Measurements from ENCODE around the gene BEGAIN. TPM values are rescaled to one million over a fixed set of nuclear protein-coding genes. Genes with fewer than 3 reads are reported as not detected.

BEGAIN gene
- total RNA-seq, 1 donor from 2014 or later = 1.6 TPM

- Mint-ChIP-seq H3K9me3 (ENCODE audit: unreplicated experiment) (no peaks in the 10 kb centered on the region), H3K27ac (ENCODE audit: unreplicated experiment) (peak overlapping the region; percentile 13), H3K36me3 (ENCODE audit: low read depth, unreplicated experiment) (no peaks in the 10 kb centered on the region), H3K4me3 (ENCODE audit: unreplicated experiment) (no peak overlapping the region), H3K4me1 (ENCODE audit: unreplicated experiment) (no peaks in the 10 kb centered on the region), H3K27me3 (ENCODE audit: unreplicated experiment) (peaks cover 7% of the 10 kb centered on the region)
- TF ChIP-seq CTCF (IDR thresholded peaks at IDR 0.05; ENCODE audit: unreplicated experiment) = no peak
- no peak for DNase-seq (ENCODE audit: low spot score)
Measured at GRCh38 chr14:100532154-100532861, 54.9 kb downstream of the BEGAIN start.

DNA sequence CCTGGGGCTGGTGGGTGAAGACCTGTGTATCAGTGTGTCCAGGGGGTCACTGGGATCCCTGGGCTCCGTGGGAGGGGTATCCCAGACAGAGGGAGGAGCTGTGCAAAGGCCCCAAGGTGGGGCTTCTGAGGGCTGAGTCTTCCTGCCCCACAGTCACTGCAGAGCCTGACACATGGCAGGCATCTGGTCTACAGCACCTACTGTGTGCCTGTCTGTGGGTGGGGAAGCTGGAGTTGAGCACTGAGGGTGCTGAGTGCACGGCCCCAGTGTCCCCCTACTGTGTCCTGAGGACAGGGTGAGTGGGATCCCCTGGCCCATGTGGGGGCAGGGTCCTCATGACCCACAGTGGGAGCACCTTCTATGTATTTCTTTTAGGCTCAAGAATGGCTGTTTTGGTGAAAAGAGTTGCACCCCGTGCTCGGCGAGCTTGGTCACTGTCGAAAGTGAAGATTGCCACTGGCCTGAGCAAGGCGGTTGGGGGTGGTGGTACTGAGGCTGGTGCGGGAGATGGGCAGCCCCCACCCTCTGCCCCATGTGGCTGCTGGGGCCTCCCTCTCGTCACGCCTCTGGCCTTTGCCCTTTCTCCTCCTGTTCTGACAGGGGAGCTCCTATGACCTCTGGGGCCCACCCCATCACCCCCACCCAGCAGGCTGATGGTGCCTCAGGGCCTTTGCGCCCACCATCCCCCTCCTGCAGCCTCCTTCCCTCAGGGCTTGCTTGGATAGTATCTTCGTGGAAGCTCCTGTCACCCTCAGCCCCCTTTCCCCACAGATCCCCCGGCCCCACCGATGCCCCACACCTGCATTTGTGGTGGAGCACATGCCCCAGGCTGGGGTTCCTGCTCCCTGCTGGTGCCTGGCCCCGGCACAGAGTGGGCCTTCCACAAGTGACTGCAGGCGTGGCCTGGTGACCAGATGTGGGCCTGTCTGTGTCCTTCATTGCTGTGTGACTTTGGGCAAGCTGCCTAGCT, 55.8 kb downstream of the BEGAIN start:
- no peak for TF ChIP-seq CTCF (IDR thresholded peaks at IDR 0.05; ENCODE audit: unreplicated experiment)
- peaks cover 7% of the 10 kb centered on the region for H3K27me3 Mint-ChIP-seq (ENCODE audit: unreplicated experiment)
- DNase-seq (ENCODE audit: low spot score) = no peak
- H3K9me3 Mint-ChIP-seq (ENCODE audit: unreplicated experiment) = no peaks in the 10 kb centered on the region
- no peak overlapping the region for H3K27ac Mint-ChIP-seq (ENCODE audit: unreplicated experiment)
- H3K36me3 Mint-ChIP-seq (ENCODE audit: low read depth, unreplicated experiment) = no peaks in the 10 kb centered on the region
- no peaks in the 10 kb centered on the region for H3K4me1 Mint-ChIP-seq (ENCODE audit: unreplicated experiment)
- H3K4me3 Mint-ChIP-seq (ENCODE audit: unreplicated experiment) = no peak overlapping the region

DNA sequence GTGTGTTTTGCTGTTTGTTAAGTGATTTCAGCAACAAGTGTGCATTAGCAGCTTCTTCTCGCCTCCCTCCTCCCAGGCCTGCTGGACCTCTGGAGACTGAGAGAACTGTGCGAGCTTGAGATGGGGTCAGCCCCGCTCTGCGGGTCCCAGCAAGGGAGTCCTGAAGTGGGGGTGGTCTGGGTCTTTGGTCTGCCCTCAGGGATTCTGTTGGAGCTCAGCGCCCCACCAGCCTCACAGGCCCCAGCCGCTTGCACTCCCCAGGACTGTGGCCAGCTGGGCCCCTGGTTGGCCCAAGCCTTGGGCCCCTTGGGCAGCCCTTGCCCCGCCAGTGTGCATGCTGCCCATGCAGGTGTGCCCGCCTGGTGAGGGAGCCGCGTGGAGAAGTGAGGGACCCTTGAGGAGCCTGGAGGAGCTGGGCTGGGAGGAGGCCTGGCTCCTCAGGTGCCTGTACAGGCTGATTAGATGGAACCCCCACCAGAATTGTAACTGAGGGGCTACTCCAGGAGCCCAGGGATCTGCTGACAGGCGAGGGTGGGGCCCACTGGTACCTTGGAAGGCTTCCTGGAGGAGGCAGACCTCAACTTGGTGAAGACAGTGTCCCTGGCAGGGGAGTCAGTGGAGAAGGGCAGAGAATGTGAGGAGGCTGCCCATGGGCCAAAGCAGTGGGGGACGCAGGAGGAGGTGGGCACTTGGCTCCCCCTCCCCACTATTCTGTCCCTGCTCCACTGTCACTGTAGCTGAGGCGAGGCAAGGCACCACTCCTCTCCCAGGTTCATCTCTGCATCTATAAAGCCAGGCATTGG, 56.7 kb downstream of the BEGAIN start:
- Mint-ChIP-seq H3K4me1 (ENCODE audit: unreplicated experiment) (no peaks in the 10 kb centered on the region), H3K36me3 (ENCODE audit: low read depth, unreplicated experiment) (no peaks in the 10 kb centered on the region), H3K4me3 (ENCODE audit: unreplicated experiment) (no peak overlapping the region), H3K27me3 (ENCODE audit: unreplicated experiment) (peaks cover 7% of the 10 kb centered on the region), H3K9me3 (ENCODE audit: unreplicated experiment) (no peaks in the 10 kb centered on the region), H3K27ac (ENCODE audit: unreplicated experiment) (no peak overlapping the region)
- TF ChIP-seq CTCF (IDR thresholded peaks at IDR 0.05; ENCODE audit: unreplicated experiment) = no peak
- no peak for DNase-seq (ENCODE audit: low spot score)

DNA sequence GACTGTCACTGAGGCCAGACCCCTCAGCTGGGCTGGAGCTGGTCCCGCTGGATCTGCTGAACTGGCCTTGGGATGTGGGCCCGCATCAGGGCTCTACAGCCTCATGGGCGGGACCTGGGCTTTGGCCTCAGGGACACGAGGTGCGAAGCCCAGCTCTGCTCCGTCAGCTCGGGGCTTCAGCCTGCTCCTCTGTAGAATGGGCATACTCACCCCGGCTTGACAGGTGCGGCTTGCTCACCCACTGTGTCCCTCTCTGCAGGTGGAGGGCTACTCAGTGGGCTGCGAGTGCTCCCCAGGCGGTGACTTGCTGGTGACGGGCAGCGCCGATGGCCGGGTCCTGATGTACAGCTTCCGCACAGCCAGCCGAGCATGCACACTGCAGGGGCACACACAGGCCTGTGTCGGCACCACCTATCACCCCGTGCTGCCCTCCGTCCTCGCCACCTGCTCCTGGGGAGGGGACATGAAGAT, 57.6 kb downstream of the BEGAIN start:
- DNase-seq (ENCODE audit: low spot score) = no peak
- no peaks in the 10 kb centered on the region for H3K36me3 Mint-ChIP-seq (ENCODE audit: low read depth, unreplicated experiment)
- peaks cover 2% of the 10 kb centered on the region for H3K4me1 Mint-ChIP-seq (ENCODE audit: unreplicated experiment)
- H3K4me3 Mint-ChIP-seq (ENCODE audit: unreplicated experiment) = no peak overlapping the region
- H3K9me3 Mint-ChIP-seq (ENCODE audit: unreplicated experiment) = no peaks in the 10 kb centered on the region
- TF ChIP-seq CTCF (IDR thresholded peaks at IDR 0.05; ENCODE audit: unreplicated experiment) = no peak
- no peak overlapping the region for H3K27ac Mint-ChIP-seq (ENCODE audit: unreplicated experiment)
- peaks cover 6% of the 10 kb centered on the region for H3K27me3 Mint-ChIP-seq (ENCODE audit: unreplicated experiment)
